Measurements from ENCODE around the gene BTBD9. TPM values are rescaled to one million over a fixed set of nuclear protein-coding genes. Genes with fewer than 3 reads are reported as not detected.

BTBD9 gene
- total and polyA plus RNA-seq, 2 experiments from 2014 or later: 8.4 to 10.1 TPM

DNA sequence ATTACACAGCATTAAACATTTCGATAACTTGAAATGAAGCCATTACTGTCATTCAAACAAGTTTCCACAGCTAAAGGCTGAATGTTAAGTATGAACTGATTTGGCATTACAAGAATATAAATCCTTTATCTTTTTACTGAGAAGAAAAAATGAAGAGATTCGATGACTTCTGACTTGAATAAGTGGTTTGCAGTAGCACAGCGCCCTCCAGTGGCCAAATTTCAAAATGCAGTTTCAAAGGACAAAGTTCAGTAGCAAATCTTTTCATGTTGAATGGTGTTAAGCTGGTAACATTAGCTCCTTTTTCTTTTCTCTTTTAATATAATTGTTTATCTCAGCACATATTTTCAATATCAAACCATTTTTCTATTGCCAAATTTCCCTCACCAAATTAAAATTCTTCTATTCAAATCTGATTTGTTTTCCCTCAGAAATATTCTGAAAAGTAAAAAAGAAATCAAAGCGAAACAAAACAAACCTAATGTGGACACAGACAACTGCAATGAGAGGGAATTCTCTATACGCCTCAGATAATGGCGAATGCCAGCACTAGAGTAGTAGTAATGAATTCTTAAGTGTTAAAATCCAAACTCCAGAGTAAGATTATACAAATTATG is 145.7 kb downstream of the BTBD9 start:
- no peaks in the 10 kb centered on the region for H3K27me3 ChIP-seq
- no peak overlapping the region for H3K27ac ChIP-seq
- no peak overlapping the region for H3K4me3 ChIP-seq
- TF ChIP-seq, protein P1, sequence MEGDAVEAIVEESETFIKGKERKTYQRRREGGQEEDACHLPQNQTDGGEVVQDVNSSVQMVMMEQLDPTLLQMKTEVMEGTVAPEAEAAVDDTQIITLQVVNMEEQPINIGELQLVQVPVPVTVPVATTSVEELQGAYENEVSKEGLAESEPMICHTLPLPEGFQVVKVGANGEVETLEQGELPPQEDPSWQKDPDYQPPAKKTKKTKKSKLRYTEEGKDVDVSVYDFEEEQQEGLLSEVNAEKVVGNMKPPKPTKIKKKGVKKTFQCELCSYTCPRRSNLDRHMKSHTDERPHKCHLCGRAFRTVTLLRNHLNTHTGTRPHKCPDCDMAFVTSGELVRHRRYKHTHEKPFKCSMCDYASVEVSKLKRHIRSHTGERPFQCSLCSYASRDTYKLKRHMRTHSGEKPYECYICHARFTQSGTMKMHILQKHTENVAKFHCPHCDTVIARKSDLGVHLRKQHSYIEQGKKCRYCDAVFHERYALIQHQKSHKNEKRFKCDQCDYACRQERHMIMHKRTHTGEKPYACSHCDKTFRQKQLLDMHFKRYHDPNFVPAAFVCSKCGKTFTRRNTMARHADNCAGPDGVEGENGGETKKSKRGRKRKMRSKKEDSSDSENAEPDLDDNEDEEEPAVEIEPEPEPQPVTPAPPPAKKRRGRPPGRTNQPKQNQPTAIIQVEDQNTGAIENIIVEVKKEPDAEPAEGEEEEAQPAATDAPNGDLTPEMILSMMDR (IDR thresholded peaks at IDR 0.05; ENCODE audit: low read depth, low read length): peak; percentile 76
- H3K9me3 ChIP-seq (ENCODE audit: low read depth): no peaks in the 10 kb centered on the region
- no peaks in the 10 kb centered on the region for H3K4me1 ChIP-seq (ENCODE audit: low read depth)
- no peaks in the 10 kb centered on the region for H3K36me3 ChIP-seq
- peak; percentile 71 to 83 for DNase-seq (ENCODE audit: low read depth in 1 of 2, low spot score in 1 of 2)

DNA sequence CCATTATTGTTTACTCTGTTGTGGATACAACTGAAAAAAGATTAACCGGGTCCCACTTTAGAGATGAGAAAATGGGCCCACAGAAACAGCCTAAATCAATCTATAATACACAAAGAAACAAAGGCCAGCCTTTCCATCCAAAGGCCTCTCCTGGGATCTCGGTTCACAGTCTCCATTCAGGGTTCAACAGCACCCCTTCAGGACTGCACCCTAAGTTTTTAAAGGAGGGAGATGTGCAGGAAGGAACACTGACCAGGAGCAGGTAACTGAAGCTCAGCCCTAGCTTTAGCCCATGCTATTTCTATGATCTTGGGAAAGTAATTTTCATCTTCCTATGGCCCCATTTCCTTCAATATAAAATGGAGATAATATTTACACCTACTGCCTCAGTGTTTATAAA is 147.7 kb downstream of the BTBD9 start:
- no peak for DNase-seq (ENCODE audit: low read depth in 1 of 2, low spot score in 1 of 2)
- H3K4me3 ChIP-seq: no peak overlapping the region
- no peak overlapping the region for H3K27ac ChIP-seq
- H3K36me3 ChIP-seq: no peaks in the 10 kb centered on the region
- H3K4me1 ChIP-seq (ENCODE audit: low read depth): no peaks in the 10 kb centered on the region
- no peaks in the 10 kb centered on the region for H3K9me3 ChIP-seq (ENCODE audit: low read depth)
- H3K27me3 ChIP-seq: no peaks in the 10 kb centered on the region
- TF ChIP-seq, protein P1 (IDR thresholded peaks at IDR 0.05; ENCODE audit: low read depth, low read length): no peak

DNA sequence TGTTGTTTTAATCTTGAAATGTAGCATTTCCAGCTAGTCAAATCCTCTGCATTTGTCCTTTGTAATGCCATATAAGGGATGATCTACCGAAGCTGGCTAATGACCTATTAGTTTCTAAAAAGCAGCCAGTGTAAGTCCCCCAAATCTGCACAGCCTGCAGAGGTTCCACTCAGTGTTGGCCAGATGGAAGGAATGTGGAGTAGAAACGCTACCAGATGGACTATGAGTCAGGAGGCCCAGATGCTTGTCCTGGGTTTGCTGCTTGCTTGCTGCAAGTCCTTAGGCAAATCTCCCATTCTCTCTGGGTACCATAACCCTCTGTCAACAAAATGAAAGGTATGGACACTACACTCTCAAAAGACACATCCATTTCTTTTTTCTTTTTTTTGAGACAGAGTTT is 149.8 kb downstream of the BTBD9 start:
- peak in 1 of 2 donors; percentile 32 for DNase-seq (ENCODE audit: low read depth in 1 of 2, low spot score in 1 of 2)
- H3K9me3 ChIP-seq (ENCODE audit: low read depth): no peaks in the 10 kb centered on the region
- TF ChIP-seq, protein P1 (IDR thresholded peaks at IDR 0.05; ENCODE audit: low read depth, low read length): no peak

DNA sequence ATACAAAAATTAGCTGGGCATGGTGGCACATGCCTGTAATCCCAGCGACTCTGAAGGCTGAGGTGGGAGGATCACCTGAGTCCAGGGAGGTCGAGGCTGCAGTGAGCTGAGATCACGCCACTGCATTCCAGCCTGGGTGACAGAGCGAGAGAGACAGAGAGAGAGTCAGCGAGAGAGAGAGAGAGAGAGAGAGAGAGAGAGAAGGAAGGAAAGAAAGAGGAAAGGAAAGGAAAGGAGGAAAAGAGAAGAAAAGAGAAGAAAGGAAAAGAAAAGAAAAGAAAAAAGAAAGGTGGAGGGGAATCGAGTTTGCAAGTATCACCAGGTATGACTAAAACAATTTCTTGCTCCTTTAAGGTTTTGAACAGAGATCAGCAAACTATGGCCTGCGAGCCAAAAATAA is 152.3 kb downstream of the BTBD9 start:
- no peak overlapping the region for H3K27ac ChIP-seq

More for the DNA sequence above, 149.8 kb downstream of the BTBD9 start:
- no peaks in the 10 kb centered on the region for H3K27me3 ChIP-seq
- H3K27ac ChIP-seq: no peak overlapping the region
- H3K36me3 ChIP-seq: no peaks in the 10 kb centered on the region
- H3K4me3 ChIP-seq: no peak overlapping the region
- H3K4me1 ChIP-seq (ENCODE audit: low read depth): no peaks in the 10 kb centered on the region

DNA sequence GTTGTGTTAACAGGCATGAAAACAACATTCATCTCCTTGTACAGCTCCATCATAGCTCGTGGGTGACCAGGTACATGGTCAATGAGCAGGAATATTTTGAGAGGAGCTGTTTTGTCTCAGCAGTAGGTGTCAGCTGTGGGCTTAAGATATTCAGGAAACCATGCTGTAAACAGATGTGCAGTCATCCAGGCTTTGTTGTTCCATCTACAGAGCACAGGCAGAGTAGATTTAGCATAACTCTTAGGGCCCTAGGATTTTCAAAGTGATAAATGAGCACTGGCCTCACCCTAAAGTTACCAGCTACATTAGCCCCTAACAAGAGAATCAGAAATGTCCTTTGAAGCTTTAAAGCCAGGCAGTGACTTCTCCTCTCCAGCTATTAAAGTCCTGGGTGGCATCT is 154.2 kb downstream of the BTBD9 start:
- no peaks in the 10 kb centered on the region for H3K36me3 ChIP-seq
- no peak overlapping the region for H3K27ac ChIP-seq
- TF ChIP-seq, protein P1 (IDR thresholded peaks at IDR 0.05; ENCODE audit: low read depth, low read length): no peak
- peaks cover 7% of the 10 kb centered on the region for H3K27me3 ChIP-seq
- H3K9me3 ChIP-seq (ENCODE audit: low read depth): no peaks in the 10 kb centered on the region
- no peak overlapping the region for H3K4me3 ChIP-seq
- no peaks in the 10 kb centered on the region for H3K4me1 ChIP-seq (ENCODE audit: low read depth)
- no peak for DNase-seq (ENCODE audit: low read depth in 1 of 2, low spot score in 1 of 2)

More for the DNA sequence above, 152.3 kb downstream of the BTBD9 start:
- DNase-seq (ENCODE audit: low read depth in 1 of 2, low spot score in 1 of 2): no peak
- Histone ChIP-seq H3K36me3 (no peaks in the 10 kb centered on the region), H3K4me3 (no peak overlapping the region), H3K9me3 (ENCODE audit: low read depth) (no peaks in the 10 kb centered on the region), H3K4me1 (ENCODE audit: low read depth) (no peaks in the 10 kb centered on the region), H3K27me3 (no peaks in the 10 kb centered on the region)
- TF ChIP-seq, protein P1 (IDR thresholded peaks at IDR 0.05; ENCODE audit: low read depth, low read length): no peak
